Endodermal cell (in vitro differentiated cells): ENCODE measurements around the gene ILF2. TPM values are rescaled to one million over a fixed set of nuclear protein-coding genes. Genes with fewer than 3 reads are reported as not detected.
A peak's percentile ranks its signal among the peaks of the same experiment; 100 is the strongest.

ENCODE experiments used
- DNase-seq: peaks from one replicate; pipeline ENCODE4 v3.0.0-alpha.2; 2017
- H3K27ac ChIP-seq: 2 replicates; pipeline ENCODE4 v1.5.1; 2013; ENCODE audit warnings: mild to moderate bottlenecking, low read depth, low read length, moderate library complexity
- H3K27me3 ChIP-seq: 2 replicates; pipeline ENCODE4 v1.6.1; 2013; ENCODE audit warnings: mild to moderate bottlenecking, low read length, moderate library complexity; ENCODE audit not compliant: insufficient read depth, control insufficient read depth, poor library complexity, severe bottlenecking
- H3K36me3 ChIP-seq: 2 replicates; pipeline ENCODE4 v1.7.0; 2013; ENCODE audit warnings: mild to moderate bottlenecking, low read length, moderate library complexity; ENCODE audit not compliant: control insufficient read depth, insufficient read depth
- H3K4me1 ChIP-seq: one replicate; pipeline ENCODE4 v1.7.0; 2013; ENCODE audit warnings: low read length; ENCODE audit not compliant: control insufficient read depth, insufficient read depth
- H3K4me3 ChIP-seq: 2 replicates; pipeline ENCODE4 v1.5.1; 2013; ENCODE audit warnings: mild to moderate bottlenecking, low read length, moderate library complexity
- H3K9ac ChIP-seq: 2 replicates; pipeline ENCODE4 v1.6.1; 2013; ENCODE audit warnings: mild to moderate bottlenecking, low read length, moderate library complexity; ENCODE audit not compliant: poor library complexity, severe bottlenecking; ENCODE audit errors: extremely low read depth
- H3K9me3 ChIP-seq: 2 replicates; pipeline ENCODE4 v1.6.1; 2013; ENCODE audit warnings: mild to moderate bottlenecking, low read length, moderate library complexity; ENCODE audit not compliant: control insufficient read depth
- H3K27ac Mint-ChIP-seq: 2 replicates; pipeline ENCODE4 v1.8.0; 2020; ENCODE audit warnings: mixed read lengths
- H3K27me3 Mint-ChIP-seq: 2 replicates; pipeline ENCODE4 v1.8.0; 2021; ENCODE audit warnings: mild to moderate bottlenecking, mixed read lengths; ENCODE audit not compliant: insufficient read depth
- H3K36me3 Mint-ChIP-seq: 2 replicates; pipeline ENCODE4 v1.8.0; 2020; ENCODE audit warnings: low read depth, mixed read lengths
- H3K4me1 Mint-ChIP-seq: 2 replicates; pipeline ENCODE4 v1.8.0; 2020; ENCODE audit warnings: mixed read lengths
- H3K4me3 Mint-ChIP-seq: 2 replicates; pipeline ENCODE4 v1.8.0; 2020; ENCODE audit warnings: mild to moderate bottlenecking, moderate library complexity, mixed read lengths
- H3K9me3 Mint-ChIP-seq: 2 replicates; pipeline ENCODE4 v1.8.0; 2020; ENCODE audit warnings: mild to moderate bottlenecking, mixed read lengths
- WGBS, 2 experiments: methylation state at CpG; one replicate each; pipeline versions ENCODE4 v1.1.5 to v1.1.7; 2013; ENCODE audit warnings: missing lambda C conversion rate in 2 of 2, mixed read lengths in 1 of 2; ENCODE audit not compliant: insufficient coverage in 1 of 2, insufficient read length in 1 of 2; 5-methylcytosine and 5-hydroxymethylcytosine counted together
- total RNA-seq, 2 donors: library from RNA; stranded (reverse); fragmentation: NEBNext Ultra II Directional in 1 of 2; extraction: Animal tissue kit (Norgen Biotek cat#: 25700) in 1 of 2; gene quantifications; 2 replicates in 1 of 2; 3 replicates in 1 of 2; pipeline ENCODE4 v1.2.1, GENCODE V29; 2021
- TF ChIP-seq, protein P1 (sequence below): fragments of 200-600 bp; sonication (generic); conservative IDR thresholded peaks from 2 replicates; pipeline ENCODE4 v1.5.0; 2021; ENCODE audit warnings: antibody characterized with exemption, mild to moderate bottlenecking

Gene ILF2
- total RNA-seq, 2 donors from 2014 or later = 280 to 315 TPM

DNA sequence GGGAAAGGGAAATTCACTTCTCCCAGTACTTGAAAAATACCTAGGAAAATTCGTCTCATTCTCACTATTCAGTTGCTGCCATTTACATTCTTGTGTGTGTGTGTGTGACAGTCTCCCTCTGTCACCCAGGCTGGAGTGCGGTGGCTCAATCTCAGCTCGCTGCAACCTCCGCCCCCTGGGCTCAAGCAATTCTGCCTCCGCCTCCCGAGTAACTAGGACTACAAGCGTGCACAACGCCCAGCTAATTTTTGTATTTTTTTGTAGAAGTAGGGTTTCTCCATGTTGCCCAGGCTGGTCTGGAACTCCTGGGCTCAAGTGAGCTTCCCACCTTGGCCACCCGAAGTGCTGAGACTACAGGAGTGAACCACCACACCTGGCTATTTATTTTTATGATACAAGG is 11.1 kb downstream of the ILF2 start:
- H3K4me1 Mint-ChIP-seq = peaks cover 17% of the 10 kb centered on the region
- Histone ChIP-seq H3K4me3 (peak overlapping the region; percentile 85), H3K27ac (no peak overlapping the region), H3K9me3 (no peaks in the 10 kb centered on the region), H3K36me3 (peaks cover 39% of the 10 kb centered on the region), H3K27me3 (no peaks in the 10 kb centered on the region), H3K9ac (peak overlapping the region; percentile 30), H3K4me1 (peaks cover 5% of the 10 kb centered on the region)
- H3K27me3 Mint-ChIP-seq = no peaks in the 10 kb centered on the region
- no peaks in the 10 kb centered on the region for H3K9me3 Mint-ChIP-seq
- peak overlapping the region; percentile 82 for H3K27ac Mint-ChIP-seq
- no peak for DNase-seq
- peaks cover 36% of the 10 kb centered on the region for H3K36me3 Mint-ChIP-seq
- 81 to 100% methylated on average over 1 to 8 of the region's 9 CpGs for WGBS, 2 experiments
- peak overlapping the region; percentile 88 for H3K4me3 Mint-ChIP-seq
- TF ChIP-seq, protein P1, sequence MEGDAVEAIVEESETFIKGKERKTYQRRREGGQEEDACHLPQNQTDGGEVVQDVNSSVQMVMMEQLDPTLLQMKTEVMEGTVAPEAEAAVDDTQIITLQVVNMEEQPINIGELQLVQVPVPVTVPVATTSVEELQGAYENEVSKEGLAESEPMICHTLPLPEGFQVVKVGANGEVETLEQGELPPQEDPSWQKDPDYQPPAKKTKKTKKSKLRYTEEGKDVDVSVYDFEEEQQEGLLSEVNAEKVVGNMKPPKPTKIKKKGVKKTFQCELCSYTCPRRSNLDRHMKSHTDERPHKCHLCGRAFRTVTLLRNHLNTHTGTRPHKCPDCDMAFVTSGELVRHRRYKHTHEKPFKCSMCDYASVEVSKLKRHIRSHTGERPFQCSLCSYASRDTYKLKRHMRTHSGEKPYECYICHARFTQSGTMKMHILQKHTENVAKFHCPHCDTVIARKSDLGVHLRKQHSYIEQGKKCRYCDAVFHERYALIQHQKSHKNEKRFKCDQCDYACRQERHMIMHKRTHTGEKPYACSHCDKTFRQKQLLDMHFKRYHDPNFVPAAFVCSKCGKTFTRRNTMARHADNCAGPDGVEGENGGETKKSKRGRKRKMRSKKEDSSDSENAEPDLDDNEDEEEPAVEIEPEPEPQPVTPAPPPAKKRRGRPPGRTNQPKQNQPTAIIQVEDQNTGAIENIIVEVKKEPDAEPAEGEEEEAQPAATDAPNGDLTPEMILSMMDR = no peak

DNA sequence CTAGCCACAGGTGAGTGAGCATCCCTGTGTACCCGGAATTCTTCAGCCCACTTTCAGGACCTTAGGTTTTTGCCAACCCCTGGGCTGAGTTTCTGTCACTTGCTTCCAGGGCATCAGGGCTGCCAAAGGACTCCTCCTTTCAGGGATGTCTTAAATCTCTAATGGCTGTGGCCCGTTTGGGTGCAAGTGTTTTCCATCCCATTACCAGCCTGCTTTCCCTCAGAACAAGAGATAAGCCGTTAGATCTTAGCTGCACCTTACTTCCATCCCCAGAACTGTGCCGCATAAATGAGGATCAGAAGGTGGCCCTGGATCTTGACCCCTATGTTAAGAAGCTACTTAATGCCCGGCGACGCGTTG is 11.6 kb downstream of the ILF2 start:
- Histone ChIP-seq H3K27me3 (no peaks in the 10 kb centered on the region), H3K4me1 (peaks cover 5% of the 10 kb centered on the region), H3K9me3 (no peaks in the 10 kb centered on the region), H3K9ac (peak overlapping the region; percentile 30), H3K4me3 (peak overlapping the region; percentile 85), H3K27ac (no peak overlapping the region), H3K36me3 (peaks cover 34% of the 10 kb centered on the region)
- no peak for DNase-seq
- H3K36me3 Mint-ChIP-seq = peaks cover 31% of the 10 kb centered on the region
- H3K27me3 Mint-ChIP-seq = peaks cover under 1% of the 10 kb centered on the region
- TF ChIP-seq, protein P1 = no peak
- peaks cover 17% of the 10 kb centered on the region for H3K4me1 Mint-ChIP-seq
- peak overlapping the region; percentile 82 for H3K27ac Mint-ChIP-seq
- WGBS, 2 experiments = 53% methylated on average over 8 of the region's 8 CpGs
- no peaks in the 10 kb centered on the region for H3K9me3 Mint-ChIP-seq
- H3K4me3 Mint-ChIP-seq = peak overlapping the region; percentile 88

DNA sequence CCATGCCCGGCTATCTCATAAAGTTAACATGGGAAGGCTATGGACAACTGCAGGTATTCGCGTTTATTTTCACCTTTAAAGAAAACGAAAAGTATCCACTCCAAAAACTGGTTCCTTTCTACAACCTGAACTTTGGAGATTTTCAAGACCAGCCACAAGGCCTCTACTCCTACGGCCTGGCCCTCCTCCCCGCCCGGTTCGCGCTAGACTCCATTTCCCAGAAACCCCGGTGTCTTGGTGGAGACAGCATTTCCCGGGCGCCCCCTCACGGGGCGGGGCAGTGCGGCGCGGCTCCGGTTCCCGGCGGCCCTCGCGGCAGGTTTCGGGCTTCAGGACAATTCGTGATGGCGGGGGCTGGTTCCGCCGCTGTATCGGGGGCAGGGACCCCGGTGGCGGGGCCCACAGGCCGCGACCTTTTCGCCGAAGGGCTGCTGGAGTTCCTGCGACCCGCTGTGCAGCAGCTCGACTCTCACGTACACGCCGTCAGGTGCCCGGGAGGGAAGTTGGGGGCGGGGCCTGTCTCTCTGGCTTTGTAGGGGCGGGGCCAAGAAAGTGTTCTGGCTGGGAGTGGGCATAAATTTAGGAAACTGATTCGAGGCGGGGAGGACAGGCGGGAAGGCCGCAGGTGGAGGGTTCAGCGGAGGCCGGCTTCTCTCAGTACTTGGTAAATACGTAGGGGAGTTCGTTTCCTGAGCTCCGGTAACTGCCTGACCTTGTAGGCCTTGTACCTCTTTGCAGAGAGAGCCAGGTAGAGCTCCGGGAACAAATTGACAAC is 12.2 kb downstream of the ILF2 start, which contains the start of gene SNAPIN:
Gene SNAPIN, plus strand, starts transcription at position 304 of the 775 bp plus-strand sequence. Its CDS starts 41 bp downstream, at position 345.
- Mint-ChIP-seq H3K9me3 (no peaks in the 10 kb centered on the region), H3K27ac (peak within 1 kb of the TSS; percentile 82), H3K27me3 (peaks cover 4% of the 10 kb centered on the region), H3K4me3 (peak within 1 kb of the TSS; percentile 88), H3K4me1 (peaks cover 17% of the 10 kb centered on the region), H3K36me3 (peaks cover 27% of the 10 kb centered on the region)
- H3K27ac ChIP-seq = peak within 1 kb of the TSS; percentile 85
- H3K36me3 ChIP-seq = peaks cover 28% of the 10 kb centered on the region
- DNase-seq = peak; percentile 97
- peaks cover 5% of the 10 kb centered on the region for H3K4me1 ChIP-seq
- no peaks in the 10 kb centered on the region for H3K27me3 ChIP-seq
- peak within 1 kb of the TSS; percentile 30 for H3K9ac ChIP-seq
- TF ChIP-seq, protein P1 = peak; percentile 30
- H3K4me3 ChIP-seq = peak within 1 kb of the TSS; percentile 85
- no peaks in the 10 kb centered on the region for H3K9me3 ChIP-seq
- WGBS, 2 experiments = 3 to 6% methylated on average over 22 to 53 of the region's 53 CpGs
